ENCODE data around the gene ALDH3B2.
"Not testable (repeated sequence)": the region's sequence is repeated elsewhere in the genome, so short reads cannot be mapped to it uniquely, and the experiment has no call there.

Gene ALDH3B2

GRCh38 chr11:67629386-67630227 is 44.8 kb downstream of the ALDH3B2 start, which contains the start of gene NUDT8:
NUDT8 (minus strand) TSS chr11:67629937; CDS start chr11:67629911, 26 bp downstream.
- DNase-seq (ENCODE audit: low read depth in 3 of 3), result peak; percentile 75 to 82 (median 81)

- DNase-seq (ENCODE audit: low read depth in 3 of 3), result no peak
Observed at GRCh38 chr11:67628710-67629385, 45.6 kb downstream of the ALDH3B2 start.

- no peak for DNase-seq (ENCODE audit: low read depth in 3 of 3)
Observed at GRCh38 chr11:67627812-67628624, 46.4 kb downstream of the ALDH3B2 start.

- no peak for DNase-seq (ENCODE audit: low read depth in 3 of 3)
Observed at GRCh38 chr11:67627441-67627811, 47.0 kb downstream of the ALDH3B2 start.

- no peak for DNase-seq (ENCODE audit: low read depth in 3 of 3)
Observed at GRCh38 chr11:67626970-67627369, 47.5 kb downstream of the ALDH3B2 start.

- not testable (repeated sequence) for DNase-seq (ENCODE audit: low read depth in 3 of 3)
Observed at GRCh38 chr11:67626131-67626833, 48.1 kb downstream of the ALDH3B2 start.

GRCh38 chr11:67623795-67624194 is 50.6 kb downstream of the ALDH3B2 start:
- DNase-seq (ENCODE audit: low read depth in 3 of 3), result not testable (repeated sequence)

- not testable (repeated sequence) for DNase-seq (ENCODE audit: low read depth in 3 of 3)
Observed at GRCh38 chr11:67622905-67623304, 51.5 kb downstream of the ALDH3B2 start.

GRCh38 chr11:67621928-67622327 is 52.5 kb downstream of the ALDH3B2 start:
- not testable (repeated sequence) for DNase-seq (ENCODE audit: low read depth in 3 of 3)

- not testable (repeated sequence) for DNase-seq (ENCODE audit: low read depth in 3 of 3)
Observed at GRCh38 chr11:67620621-67621020, 53.8 kb downstream of the ALDH3B2 start.

GRCh38 chr11:67619683-67620618 is 54.5 kb downstream of the ALDH3B2 start:
- not testable (repeated sequence) for DNase-seq (ENCODE audit: low read depth in 3 of 3)

GRCh38 chr11:67618901-67619659 is 55.3 kb downstream of the ALDH3B2 start:
- not testable (repeated sequence) for DNase-seq (ENCODE audit: low read depth in 3 of 3)

GRCh38 chr11:67617243-67617953 is 57.0 kb downstream of the ALDH3B2 start:
- DNase-seq (ENCODE audit: low read depth in 3 of 3), result no peak

GRCh38 chr11:67616431-67617242 is 57.8 kb downstream of the ALDH3B2 start:
- DNase-seq (ENCODE audit: low read depth in 3 of 3), result no peak

GRCh38 chr11:67615728-67616430 is 58.5 kb downstream of the ALDH3B2 start:
- no peak for DNase-seq (ENCODE audit: low read depth in 3 of 3)

GRCh38 chr11:67614730-67615714 is 59.4 kb downstream of the ALDH3B2 start:
- DNase-seq (ENCODE audit: low read depth in 3 of 3), result peak; percentile 43 to 72 (median 50)
